Liver (tissue), 3 donors: Measurements from ENCODE around the gene CIB1.

Source experiments
- HNF4A ChIP-seq, 2 donors: conservative IDR thresholded peaks; 2 replicates each; pipeline ENCODE4 v1.6.1; 2016; ENCODE audit warnings: antibody characterized with exemption in 2 of 2, mild to moderate bottlenecking in 2 of 2
- NR2F2 ChIP-seq: IDR thresholded peaks from 2 replicates; pipeline ENCODE4 v1.6.1; 2016; ENCODE audit warnings: antibody characterized with exemption
- RAD21 ChIP-seq, 2 donors: IDR thresholded peaks; 2 replicates each; pipeline ENCODE4 v1.6.1; 2016; ENCODE audit warnings: antibody characterized with exemption in 2 of 2, mild to moderate bottlenecking in 2 of 2
- RXRA ChIP-seq, 2 donors: IDR thresholded peaks; 2 replicates each; pipeline ENCODE4 v1.6.1; 2017 to 2018; ENCODE audit warnings: antibody characterized with exemption in 2 of 2, mild to moderate bottlenecking in 1 of 2
- TAF1 ChIP-seq: conservative IDR thresholded peaks from 2 replicates; pipeline ENCODE4 v1.6.1; 2016; ENCODE audit warnings: antibody characterized with exemption, mild to moderate bottlenecking
- TF ChIP-seq, protein P1 (sequence below): fragments of 150-350 bp; IDR thresholded peaks from 2 replicates; pipeline ENCODE4 v1.5.1; 2017; ENCODE audit warnings: improper control_type of control experiment, low read depth, low read length; ENCODE audit not compliant: missing input control
- TF ChIP-seq, protein P2 (sequence below): IDR thresholded peaks from 2 replicates; pipeline ENCODE4 v1.6.1; 2016; ENCODE audit warnings: antibody characterized with exemption
- donor health status: healthy.
- donor health status: healthy.

GRCh38 chr15:90232196-90232595 is 1.5 kb downstream of the CIB1 start:
- TF ChIP-seq TAF1 = no peak
- TF ChIP-seq RXRA (IDR thresholded peaks at IDR 0.05) = no peak
- TF ChIP-seq, protein P1, sequence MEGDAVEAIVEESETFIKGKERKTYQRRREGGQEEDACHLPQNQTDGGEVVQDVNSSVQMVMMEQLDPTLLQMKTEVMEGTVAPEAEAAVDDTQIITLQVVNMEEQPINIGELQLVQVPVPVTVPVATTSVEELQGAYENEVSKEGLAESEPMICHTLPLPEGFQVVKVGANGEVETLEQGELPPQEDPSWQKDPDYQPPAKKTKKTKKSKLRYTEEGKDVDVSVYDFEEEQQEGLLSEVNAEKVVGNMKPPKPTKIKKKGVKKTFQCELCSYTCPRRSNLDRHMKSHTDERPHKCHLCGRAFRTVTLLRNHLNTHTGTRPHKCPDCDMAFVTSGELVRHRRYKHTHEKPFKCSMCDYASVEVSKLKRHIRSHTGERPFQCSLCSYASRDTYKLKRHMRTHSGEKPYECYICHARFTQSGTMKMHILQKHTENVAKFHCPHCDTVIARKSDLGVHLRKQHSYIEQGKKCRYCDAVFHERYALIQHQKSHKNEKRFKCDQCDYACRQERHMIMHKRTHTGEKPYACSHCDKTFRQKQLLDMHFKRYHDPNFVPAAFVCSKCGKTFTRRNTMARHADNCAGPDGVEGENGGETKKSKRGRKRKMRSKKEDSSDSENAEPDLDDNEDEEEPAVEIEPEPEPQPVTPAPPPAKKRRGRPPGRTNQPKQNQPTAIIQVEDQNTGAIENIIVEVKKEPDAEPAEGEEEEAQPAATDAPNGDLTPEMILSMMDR = no peak
- TF ChIP-seq, protein P2, sequence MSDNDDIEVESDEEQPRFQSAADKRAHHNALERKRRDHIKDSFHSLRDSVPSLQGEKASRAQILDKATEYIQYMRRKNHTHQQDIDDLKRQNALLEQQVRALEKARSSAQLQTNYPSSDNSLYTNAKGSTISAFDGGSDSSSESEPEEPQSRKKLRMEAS = no peak
- TF ChIP-seq NR2F2 = no peak
- no peak for TF ChIP-seq HNF4A (conservative IDR thresholded peaks at IDR 0.05)
- no peak for TF ChIP-seq RAD21 (IDR thresholded peaks at IDR 0.05)
